Stimulated activated CD8-positive, alpha-beta memory T cell treated with anti-CD3 and anti-CD28 coated beads, Interleukin-15, amount 100 ng/mL, for 48 hours (primary cell): ENCODE results near the gene SETD2.
"Not testable (repeated sequence)": the region's sequence is repeated elsewhere in the genome, so short reads cannot be mapped to it uniquely, and the experiment has no call there.

Source experiments
- DNase-seq, 2 donors: peaks; one replicate each; pipeline ENCODE4 v3.0.0-alpha.2; 2020; ENCODE audit warnings: low read depth in 2 of 2

Gene SETD2

DNA sequence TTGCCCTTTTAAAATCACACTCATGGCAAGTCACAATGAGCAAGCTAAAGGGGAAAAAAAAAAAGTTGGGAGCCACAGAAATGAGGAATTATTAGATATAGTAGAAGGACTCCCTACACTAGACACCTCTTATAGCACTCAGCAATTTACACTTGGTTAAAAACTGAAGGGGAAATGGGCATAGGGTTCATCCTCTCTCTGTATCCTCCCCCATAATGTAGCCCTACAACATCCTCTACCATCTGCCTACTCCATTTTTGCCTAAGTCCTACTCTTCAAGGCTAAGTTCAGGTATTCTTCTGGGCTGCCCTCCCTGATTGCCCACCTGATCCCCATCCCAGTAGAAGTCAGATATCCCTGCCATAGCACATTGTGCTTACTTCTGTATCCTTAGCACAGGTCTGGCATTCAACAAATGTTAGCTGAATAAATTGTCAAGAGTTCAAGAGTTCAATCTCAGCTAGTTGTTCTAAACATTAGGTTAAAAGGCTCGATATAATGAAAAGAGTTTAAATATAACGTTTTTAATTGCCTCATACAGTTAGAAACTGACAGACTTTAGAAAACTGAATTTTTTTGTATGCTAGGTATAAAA lies 14.5 kb downstream of the SETD2 start:
- no peak for DNase-seq

DNA sequence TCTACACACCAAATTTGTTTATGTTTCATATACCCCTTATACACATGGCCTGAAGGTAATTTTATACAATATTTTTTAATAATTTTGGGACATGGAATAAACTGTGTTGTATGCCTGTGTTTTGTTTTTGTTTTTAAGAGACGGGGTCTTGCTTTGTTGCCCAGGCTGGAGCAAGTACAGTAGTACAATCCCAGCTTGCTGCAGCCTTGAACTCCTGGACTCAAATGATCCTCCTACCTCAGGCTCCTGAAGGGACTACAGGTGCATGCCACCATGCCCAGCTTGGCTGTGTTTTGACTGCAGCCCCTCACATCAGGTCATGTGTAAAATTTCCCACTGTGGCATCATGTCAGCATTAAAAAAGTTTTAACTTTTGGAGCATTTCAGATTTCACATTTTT lies 18.6 kb downstream of the SETD2 start:
- no peak for DNase-seq

DNA sequence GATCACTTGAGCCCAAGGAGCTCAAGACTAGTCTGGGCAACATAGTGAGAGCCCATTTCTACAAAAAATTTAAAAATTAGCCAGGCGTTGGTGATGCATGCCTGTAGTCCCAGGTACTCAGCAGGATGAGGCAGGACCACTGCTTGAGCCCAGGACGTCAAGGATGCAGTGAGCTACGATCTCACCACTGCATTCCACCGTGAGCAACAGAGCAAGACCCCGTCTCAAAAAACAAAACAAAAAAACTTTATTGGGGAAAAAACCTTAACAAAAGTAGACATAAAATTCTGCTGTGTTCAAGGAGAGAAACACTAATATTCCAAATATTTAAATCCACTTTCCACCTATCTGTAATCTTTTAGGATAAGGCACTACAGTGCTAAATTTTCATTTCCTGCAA lies 20.8 kb downstream of the SETD2 start:
- no peak for DNase-seq

DNA sequence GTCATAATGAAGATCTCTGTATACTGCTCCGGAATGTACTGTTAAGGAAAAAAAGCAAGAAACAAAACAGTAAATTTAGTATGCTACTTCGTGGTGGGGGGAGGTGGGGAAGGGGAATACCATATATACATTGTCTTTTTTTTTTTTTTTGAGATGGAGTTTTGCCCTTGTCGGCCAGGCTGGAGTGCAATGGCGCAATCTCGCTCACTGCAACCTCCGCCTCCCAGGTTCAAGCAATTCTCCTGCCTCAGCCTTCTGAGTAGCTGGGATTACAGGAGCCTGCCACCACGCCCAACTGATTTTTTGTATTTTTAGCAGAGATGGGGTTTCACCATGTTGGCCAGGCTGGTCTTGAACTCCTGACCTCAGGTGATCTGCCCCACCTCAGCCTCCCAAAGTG lies 21.4 kb downstream of the SETD2 start:
- DNase-seq: not testable (repeated sequence)

DNA sequence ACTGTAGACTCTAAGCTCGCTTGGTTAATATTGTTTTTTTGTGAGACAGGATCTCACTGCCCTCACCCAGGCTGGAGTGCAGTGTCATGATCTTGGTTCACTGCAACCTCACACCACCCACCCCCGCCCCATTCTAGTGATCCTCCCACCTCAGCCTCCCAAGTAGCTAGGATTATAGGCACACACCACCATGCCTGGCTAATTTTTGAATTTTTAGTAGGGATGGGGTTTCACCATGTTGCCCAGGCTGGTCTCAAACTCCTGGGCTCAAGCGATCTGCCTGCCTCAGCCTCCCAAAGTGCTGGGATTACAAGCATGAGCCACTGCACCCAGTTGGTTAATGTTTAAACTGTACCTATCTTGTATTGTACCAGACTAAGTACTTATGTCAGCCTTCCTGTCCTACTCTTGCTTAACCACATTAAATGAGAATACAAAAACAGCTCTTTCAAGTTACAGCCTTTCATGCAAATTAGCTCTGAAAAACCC lies 22.9 kb downstream of the SETD2 start:
- DNase-seq: not testable (repeated sequence)

DNA sequence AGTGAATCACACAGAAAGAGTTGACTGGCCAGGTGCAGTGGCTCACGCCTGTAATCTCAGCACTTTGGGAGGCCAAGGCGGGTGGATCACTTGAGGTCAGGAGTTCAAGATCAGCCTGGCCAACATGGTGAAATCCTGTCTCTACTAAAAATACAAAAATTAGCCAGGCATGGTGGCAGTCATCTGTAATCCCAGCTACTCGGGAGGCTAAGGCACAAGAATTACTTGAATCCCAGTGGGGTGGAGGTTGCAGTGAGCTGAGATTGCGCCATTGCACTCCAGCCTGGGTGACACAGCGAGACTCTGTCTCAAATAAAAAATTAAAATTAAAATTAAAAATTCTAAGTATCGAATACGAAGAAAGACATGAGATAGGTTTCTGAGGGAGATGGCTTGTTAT lies 23.4 kb downstream of the SETD2 start:
- not testable (repeated sequence) for DNase-seq

DNA sequence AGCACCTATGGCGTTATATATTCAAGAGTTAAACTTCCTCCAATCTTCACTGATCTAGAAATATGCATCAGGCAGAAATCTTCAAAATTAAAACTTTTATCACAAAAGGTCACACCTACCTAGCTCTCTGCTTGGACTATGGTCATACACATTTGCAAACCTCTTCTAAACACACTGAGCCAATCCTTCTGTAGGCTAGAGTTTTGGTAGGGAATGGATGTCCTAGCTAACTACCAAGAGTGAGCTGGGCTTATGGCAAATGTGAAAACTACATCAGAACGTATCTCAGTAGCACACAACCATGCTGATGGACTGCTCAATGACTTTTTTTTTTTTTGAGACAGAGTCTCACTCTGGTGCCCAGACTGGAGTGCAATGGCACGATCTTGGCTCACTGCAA lies 29.6 kb downstream of the SETD2 start:
- DNase-seq: no peak

DNA sequence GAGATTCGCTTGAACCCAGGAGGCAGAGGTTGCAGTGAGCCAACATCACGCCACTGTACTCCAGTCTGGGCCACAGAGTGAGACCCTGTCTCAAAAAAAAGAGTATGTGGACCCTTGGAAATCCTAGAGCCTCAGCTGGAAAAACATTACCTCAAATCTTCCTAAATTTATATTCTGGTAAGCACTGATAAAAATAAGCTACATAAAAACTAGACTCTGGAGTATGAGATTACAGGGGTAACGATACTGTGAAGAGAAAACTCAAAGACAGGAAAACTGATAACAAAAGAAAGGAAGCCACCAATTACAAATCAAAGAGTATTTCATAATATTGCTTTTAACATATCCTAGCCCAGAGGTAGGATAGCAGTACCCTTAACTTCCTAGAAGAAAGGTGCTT lies 30.3 kb downstream of the SETD2 start:
- no peak for DNase-seq

DNA sequence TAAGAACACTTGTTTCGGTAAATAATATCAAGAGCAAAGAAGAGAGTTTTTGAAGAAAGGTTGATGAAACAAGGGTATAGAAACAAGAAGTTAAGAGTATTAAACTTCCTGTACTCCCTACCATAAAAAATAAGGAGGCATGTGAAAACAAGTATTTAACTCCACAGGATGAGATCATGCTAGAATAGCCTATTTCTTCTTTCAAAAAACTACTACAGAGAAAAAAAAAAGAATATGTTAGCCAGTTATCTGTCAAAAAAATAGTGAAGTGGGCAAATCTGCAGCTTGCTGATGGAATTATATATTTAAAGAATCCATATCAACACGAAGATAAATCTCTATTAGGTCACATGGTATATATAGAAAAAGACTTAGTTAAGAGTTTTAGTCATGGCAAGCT lies 33.4 kb downstream of the SETD2 start:
- DNase-seq: no peak

DNA sequence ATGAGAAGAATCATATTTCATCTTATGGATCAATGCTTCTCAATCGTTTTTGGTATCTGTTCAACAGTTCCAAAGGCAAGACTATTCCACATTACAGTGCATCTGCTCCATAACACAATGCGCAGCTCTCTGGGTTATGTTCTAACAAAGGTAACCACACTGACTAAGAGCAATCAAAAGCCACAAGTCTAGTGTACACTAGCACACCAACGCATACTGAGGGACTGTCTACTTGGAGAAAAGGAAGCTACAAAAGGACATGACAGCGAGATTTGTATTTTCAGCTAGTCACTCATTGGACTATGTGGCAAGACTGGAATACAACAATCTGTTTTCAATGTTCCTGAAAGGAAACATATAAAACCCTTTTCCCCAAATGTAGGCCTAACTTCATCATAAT lies 35.8 kb downstream of the SETD2 start:
- DNase-seq: no peak

DNA sequence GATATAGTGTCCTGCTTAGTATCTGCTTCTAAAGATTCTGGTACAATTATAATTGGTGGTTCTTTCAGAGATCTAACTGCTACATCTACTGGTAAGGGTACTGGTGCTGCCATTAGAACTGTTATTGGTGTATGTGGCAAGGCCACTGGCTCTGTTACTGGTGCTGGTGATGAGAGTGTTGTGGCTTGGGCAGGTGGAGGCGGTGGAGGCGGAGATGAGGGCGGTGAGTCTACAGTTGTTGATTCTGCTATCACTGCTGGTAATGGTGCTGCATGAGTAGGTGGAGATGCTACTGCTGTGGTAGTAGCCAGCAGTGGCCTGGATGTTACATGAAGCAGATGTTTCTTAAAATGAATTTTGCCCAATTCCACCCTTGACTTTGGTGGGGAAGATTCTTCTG lies 40.1 kb downstream of the SETD2 start:
- DNase-seq: no peak

DNA sequence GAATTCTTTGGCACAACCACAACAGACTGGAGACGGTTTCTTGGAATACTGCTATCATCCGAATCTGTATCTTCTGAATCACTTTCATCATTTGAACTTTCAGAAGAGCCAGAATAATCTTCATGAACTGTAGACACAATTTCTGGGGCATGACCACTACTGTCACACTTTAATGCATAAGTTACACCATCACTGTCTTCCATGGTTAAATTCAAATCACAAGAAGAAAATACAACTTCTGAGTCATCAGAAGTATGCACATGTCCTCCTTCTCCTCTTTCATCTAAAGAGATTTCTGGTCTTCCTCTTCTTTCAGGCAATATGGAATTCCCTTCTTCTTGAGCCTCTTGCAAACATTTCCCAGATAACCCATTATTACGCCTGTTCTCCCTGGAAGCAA lies 42.5 kb downstream of the SETD2 start:
- no peak for DNase-seq

DNA sequence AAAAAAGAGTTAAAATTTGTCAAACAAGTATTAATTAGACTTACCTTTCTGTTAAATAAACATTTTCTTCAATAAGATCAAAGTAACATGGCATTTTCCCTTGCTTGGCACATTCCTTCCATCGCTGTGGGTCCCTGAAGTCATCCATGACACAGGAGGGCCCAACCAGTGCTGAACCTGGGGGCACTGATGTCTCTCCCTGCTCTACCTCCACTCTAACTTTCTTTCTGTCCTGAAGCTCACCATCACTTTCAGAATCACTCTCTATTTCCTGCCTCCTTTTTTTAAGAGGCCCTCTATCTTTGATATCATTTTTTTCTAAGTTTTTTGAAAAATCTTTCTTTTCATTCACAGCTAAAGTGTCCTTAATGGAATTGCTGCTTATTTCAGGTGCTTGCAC lies 43.8 kb downstream of the SETD2 start:
- DNase-seq: no peak

DNA sequence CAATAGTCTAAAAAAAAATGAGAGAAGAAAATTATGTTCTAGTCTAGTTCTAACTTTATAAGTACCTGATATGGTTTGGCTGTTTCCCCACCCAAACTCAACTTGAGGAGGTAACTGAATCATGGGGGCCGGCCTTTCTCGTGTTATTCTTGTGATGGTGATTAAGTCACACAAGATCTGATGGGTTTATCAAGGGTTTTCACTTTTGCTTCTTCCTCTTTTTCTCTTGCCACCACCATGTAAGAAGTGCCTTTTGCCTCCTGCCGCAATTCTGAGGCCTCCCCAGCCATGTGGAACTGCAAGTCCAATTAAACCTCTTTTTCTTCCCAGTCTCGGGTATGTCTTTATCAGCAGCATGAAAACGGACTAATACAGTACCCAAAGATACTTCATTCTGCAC lies 44.5 kb downstream of the SETD2 start:
- DNase-seq: not testable (repeated sequence)

DNA sequence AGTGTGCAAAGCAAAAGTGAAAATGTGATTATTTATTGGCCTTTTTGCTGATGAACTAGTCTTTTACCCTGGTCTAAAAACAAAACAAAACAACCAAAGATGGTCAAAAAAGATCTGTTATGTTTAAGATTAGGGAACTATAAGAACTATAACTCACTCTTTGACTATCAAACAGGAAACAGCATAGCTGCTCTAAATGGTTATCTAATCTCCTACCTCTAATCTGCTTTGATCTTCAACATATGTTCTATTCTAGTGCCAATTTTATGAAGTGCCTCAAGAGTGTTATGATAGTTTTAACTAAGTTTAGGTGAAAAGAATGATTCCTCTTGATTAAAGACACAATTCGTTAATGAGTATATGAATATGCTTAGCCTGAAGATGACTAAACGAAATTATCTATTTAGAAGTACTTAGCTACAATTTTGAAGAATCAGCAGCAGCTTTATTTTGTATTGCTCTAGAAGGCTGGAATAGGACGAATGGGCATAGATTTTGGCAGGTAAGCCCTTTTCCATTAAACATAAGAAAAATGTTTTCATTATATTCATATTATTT lies 46.0 kb downstream of the SETD2 start:
- no peak for DNase-seq

DNA sequence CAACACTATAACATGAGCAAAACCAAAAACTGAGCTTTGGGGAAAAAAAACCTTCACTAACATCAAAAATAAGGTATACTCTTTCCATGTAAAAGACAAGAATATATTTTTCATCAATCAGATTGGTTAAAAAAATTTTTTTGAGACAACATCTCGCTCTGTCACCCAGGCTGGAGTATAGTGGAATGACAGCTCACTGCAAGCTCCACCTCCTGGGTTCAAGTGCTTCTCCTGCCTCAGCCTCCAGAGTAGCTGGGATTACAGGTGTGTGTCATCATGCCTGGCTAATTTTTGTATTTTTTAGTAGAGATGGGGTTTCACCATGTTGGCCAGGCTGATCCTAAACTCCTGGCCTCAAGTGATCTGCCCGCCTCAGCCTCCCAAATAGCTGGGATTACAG lies 48.4 kb downstream of the SETD2 start:
- DNase-seq: not testable (repeated sequence)

DNA sequence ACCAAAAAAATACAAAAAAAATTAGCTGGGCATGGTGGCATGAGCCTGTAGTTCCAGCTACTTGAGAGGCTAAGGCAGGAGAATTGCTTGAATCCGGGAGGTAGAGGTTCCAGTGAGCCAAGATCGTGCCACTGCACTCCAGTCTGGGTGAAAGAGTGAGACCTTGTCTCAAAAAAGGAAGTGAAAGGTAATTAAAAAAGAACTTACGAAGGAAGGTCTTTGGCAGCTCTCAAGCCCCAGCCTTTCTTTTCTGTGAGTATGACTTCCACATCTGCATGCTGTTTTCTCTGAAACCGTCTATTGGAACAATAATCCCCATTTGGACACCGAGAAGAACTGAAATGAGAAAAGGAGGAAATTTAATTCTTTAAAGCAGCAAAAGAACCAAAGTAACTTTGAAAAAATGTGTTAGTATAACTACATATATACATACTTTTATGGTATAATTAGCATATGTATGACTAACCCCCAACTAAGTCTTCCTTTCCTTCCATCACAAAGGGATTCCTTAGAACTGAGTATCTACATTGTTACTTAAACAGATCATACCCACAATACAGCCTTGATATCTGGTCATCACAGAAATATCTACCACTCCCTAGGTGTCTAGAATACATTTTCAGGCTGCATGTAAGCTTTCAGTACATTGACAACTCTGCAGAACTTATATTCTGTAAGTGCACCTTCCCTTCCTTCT lies 50.1 kb downstream of the SETD2 start:
- DNase-seq: no peak

DNA sequence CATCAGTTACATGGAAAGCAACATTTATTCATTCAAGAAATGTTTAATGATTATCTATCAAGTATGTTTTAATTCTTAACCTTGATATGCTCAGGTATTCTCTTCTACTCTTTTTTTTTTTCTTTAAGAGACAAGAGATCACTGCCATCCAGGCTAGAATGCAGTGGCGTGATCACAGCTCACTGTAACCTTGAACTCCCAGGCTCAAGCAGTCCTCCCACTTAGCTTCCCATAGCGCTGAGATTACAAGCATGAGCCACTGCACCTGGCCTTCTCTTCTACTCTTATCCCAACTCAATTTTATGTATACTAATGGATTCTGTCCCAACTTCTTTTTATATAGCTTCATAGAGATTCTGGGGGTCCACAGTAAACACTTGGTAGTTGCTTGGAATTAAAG lies 50.9 kb downstream of the SETD2 start:
- no peak for DNase-seq

DNA sequence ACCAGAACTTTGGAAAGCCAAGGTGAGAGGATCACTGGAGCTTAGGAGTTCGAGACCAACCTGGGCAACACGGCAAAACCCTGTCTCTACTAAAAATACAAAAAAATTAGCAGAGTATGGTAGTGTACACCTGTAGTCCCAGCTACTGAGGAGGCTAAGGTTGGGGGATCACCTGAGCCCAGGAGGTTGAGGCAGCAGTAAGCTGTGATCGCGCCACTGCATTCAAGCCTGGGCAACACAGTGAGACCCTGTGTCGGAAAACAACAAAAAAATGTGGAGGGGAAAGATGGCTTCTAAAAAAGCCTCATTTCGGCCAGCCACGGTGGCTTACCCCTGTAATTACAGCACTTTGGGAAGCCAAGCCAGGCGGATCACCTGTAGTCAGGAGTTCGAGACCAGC lies 54.5 kb downstream of the SETD2 start:
- no peak for DNase-seq

DNA sequence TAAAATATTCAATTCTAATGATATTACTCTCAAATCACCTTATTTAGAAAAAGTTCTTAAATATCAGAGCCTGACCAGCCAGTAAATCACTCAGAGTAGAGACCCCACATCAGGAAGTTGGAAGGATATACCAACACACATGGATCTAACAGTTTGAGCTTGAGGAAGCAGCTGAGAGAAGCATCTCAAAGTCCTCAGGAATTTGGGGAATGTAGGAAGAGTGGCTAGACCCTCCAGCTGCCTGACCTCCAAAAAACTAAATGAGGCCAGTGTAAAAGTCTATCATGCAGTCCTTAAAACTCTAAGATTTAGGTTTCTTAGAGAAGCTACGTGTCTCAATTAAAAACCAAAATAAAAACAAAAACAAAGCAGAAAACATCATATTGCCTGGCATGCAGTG lies 55.4 kb downstream of the SETD2 start:
- no peak for DNase-seq

DNA sequence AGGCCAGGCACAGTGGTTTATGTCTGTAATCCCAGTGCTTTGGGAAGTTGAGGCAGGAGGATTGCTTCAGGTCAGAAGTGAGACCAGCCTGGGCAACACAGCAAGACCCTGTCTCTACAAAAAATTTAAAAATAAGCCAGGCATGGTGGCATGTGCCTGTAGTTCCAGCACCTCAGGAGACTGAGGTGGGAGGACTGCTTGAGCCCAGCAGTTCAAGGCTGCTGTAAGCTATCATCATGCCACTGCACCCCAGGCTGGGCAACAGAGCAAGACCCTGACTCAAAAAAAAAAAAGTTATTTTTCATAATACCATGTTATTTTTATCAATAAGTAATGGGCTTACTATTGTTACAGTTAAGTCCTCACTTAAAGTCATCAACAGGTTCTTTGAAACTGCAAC lies 59.7 kb downstream of the SETD2 start:
- no peak for DNase-seq

DNA sequence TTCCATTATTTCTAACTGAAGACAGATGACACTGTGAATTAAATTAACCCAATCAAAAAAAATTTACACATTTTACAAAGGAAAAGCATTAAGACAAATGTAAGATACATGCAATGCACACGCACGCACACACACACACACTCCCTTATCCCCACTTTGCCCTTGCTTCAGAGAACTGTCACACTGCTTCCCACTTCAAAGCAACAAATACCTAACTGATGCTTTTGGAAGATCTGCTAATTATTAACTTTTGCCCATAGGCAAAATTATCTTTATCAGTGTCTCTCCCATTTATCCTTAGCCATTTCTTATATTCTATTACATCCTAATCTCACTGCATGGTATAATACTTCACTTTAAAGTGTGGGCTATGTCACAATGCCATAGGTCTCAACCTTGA lies 60.3 kb downstream of the SETD2 start:
- no peak for DNase-seq

DNA sequence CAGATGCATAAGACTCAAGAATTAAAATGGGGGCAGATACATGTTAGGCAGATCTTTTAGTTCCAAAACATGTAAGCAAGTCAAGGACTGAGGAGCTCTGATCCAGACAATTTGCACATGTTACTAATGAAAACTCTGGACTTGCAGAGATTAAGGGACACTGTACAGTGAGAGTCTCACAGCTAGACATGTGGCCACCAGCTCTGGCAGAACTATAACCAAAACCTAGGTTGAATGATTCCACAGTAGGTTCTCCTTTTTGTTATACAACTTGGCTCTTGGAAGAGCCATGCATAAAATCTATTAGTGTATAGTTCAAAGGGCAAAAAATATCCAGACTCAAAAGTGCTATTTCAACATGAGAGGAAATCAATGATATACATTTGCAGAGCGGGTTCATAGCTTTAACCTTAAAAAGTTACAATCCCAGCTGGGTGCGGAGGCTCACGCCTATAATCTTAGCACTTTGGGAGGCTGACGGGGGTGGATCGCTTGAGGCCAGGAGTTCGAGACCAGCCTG lies 61.8 kb downstream of the SETD2 start:
- DNase-seq: no peak
